Activated CD8-positive, alpha-beta memory T cell treated with anti-CD3 and anti-CD28 coated beads for 36 hours (primary cell): ENCODE results near the gene FKRP. TPM values are rescaled to one million over a fixed set of nuclear protein-coding genes. Genes with fewer than 3 reads are reported as not detected.
"Not testable (repeated sequence)": the region's sequence is repeated elsewhere in the genome, so short reads cannot be mapped to it uniquely, and the experiment has no call there.

ENCODE experiments used
- CTCF ChIA-PET: fragments of 350-600 bp; sonication (Branson Sonifier 250); formaldehyde crosslinking; loops from one replicate; lab custom pipeline; 2021; ENCODE audit warnings: antibody characterized with exemption; lab: Charles Lee
- POLR2A ChIA-PET: fragments of 350-600 bp; sonication (Branson Sonifier 250); formaldehyde crosslinking; loops from one replicate; lab custom pipeline; 2021; ENCODE audit warnings: antibody characterized with exemption; lab: Charles Lee
- total RNA-seq, 2 experiments: library from RNA; stranded (reverse); gene quantifications; one replicate each; pipeline ENCODE4 v1.2.3, GENCODE V29; 2021

FKRP gene
- total RNA-seq, 2 experiments from 2014 or later = 17.8 to 18.9 TPM

- CTCF ChIA-PET = interaction anchor here (2.2 kb wide), 1 partner anchor 11 kb away, joined by 8 read pairs; no protein-coding TSS in a partner anchor
- POLR2A ChIA-PET = no interaction called here
Observed at GRCh38 chr19:46742926-46743480, 2.9 kb upstream of the FKRP start.

- POLR2A ChIA-PET = no interaction called here
- CTCF ChIA-PET = interaction anchor here (2.1 to 2.8 kb wide), 3 partner anchors 10 to 40 kb away, joined by 6 to 14 read pairs (median 8); no protein-coding TSS in a partner anchor
Observed at GRCh38 chr19:46744005-46744691, 1.7 kb upstream of the FKRP start.

- ChIA-PET POLR2A (interaction anchor here (1.4 kb wide), 1 partner anchor 9 kb away, joined by 4 read pairs; no protein-coding TSS in a partner anchor), CTCF (interaction anchor here (2.1 to 2.8 kb wide), 3 partner anchors 9 to 41 kb away, joined by 6 to 14 read pairs (median 8); no protein-coding TSS in a partner anchor)
Observed at GRCh38 chr19:46745030-46745429, 827 bp upstream of the FKRP start.

GRCh38 chr19:46746281-46747057 is 612 bp downstream of the FKRP start, which contains the start of gene STRN4:
TSS of gene STRN4 (minus strand) at chr19:46746450. CDS start at chr19:46746430, 20 bp downstream.
- CTCF ChIA-PET = interaction anchor here (2.1 to 2.8 kb wide), 3 partner anchors 12 to 42 kb away, joined by 6 to 14 read pairs (median 10); no protein-coding TSS in a partner anchor
- POLR2A ChIA-PET = no interaction called here

- CTCF ChIA-PET = interaction anchor here (0.6 to 2.8 kb wide), 11 partner anchors 10 to 540 kb away, joined by 3 to 14 read pairs (median 4); no protein-coding TSS in a partner anchor
- POLR2A ChIA-PET = no interaction called here
Observed at GRCh38 chr19:46748325-46749109, 2.7 kb downstream of the FKRP start.

- ChIA-PET POLR2A (no interaction called here), CTCF (interaction anchor here (0.6 to 2.0 kb wide), 22 partner anchors 9 to 282 kb away, joined by 3 to 11 read pairs (median 4); no protein-coding TSS in a partner anchor)
Observed at GRCh38 chr19:46753420-46754155, 7.7 kb downstream of the FKRP start.

- CTCF ChIA-PET = interaction anchor here (0.9 to 2.4 kb wide), 6 partner anchors 14 to 86 kb away, joined by 3 to 12 read pairs (median 4); no protein-coding TSS in a partner anchor
- POLR2A ChIA-PET = no interaction called here
Observed at GRCh38 chr19:46755077-46755852, 9.4 kb downstream of the FKRP start.

- ChIA-PET POLR2A (interaction anchor here (0.6 kb wide), 1 partner anchor 85 kb away, joined by 4 read pairs; no protein-coding TSS in a partner anchor), CTCF (interaction anchor here (1.0 to 3.3 kb wide), 7 partner anchors 11 to 85 kb away, joined by 3 to 19 read pairs (median 4); no protein-coding TSS in a partner anchor)
Observed at GRCh38 chr19:46755853-46756543, 10.1 kb downstream of the FKRP start.

GRCh38 chr19:46756544-46756888 is 10.7 kb downstream of the FKRP start:
- POLR2A ChIA-PET = interaction anchor here (0.6 kb wide), 1 partner anchor 84 kb away, joined by 4 read pairs; no protein-coding TSS in a partner anchor
- CTCF ChIA-PET = interaction anchor here (1.0 to 3.3 kb wide), 6 partner anchors 10 to 84 kb away, joined by 3 to 19 read pairs (median 6); no protein-coding TSS in a partner anchor

GRCh38 chr19:46759206-46759605 is 13.3 kb downstream of the FKRP start:
- ChIA-PET POLR2A (no interaction called here), CTCF (interaction anchor here (2.4 to 3.3 kb wide), 2 partner anchors 8 to 81 kb away, joined by 19 to 24 read pairs; no protein-coding TSS in a partner anchor)

- ChIA-PET CTCF (no interaction called here), POLR2A (no interaction called here)
Observed at GRCh38 chr19:46759817-46760333, 14.0 kb downstream of the FKRP start.

GRCh38 chr19:46760363-46760762 is 14.5 kb downstream of the FKRP start:
- ChIA-PET POLR2A (no interaction called here), CTCF (no interaction called here)

GRCh38 chr19:46760897-46761296 is 15.0 kb downstream of the FKRP start:
- POLR2A ChIA-PET, CTCF ChIA-PET: not testable (repeated sequence)

- POLR2A ChIA-PET = no interaction called here
- CTCF ChIA-PET = no interaction called here
Observed at GRCh38 chr19:46761418-46761831, 15.6 kb downstream of the FKRP start.

GRCh38 chr19:46762245-46762890 is 16.5 kb downstream of the FKRP start:
- POLR2A ChIA-PET = no interaction called here
- CTCF ChIA-PET = interaction anchor here (0.7 kb wide), 1 partner anchor 9 kb away, joined by 3 read pairs; no protein-coding TSS in a partner anchor
